ENCODE measurements around the gene GATAD2B. TPM values are rescaled to one million over a fixed set of nuclear protein-coding genes. Genes with fewer than 3 reads are reported as not detected.

Gene GATAD2B
- total RNA-seq, 4 donors from 2014 or later = 9.7 to 16.6 (median 12.0) TPM

- Histone ChIP-seq H3K36me3 (peaks cover 8 to 61% (median 27%) of the 10 kb centered on the region in 3 donors), H3K9me3 (no peaks in the 10 kb centered on the region), H3K27me3 (no peaks in the 10 kb centered on the region), H3K4me3 (peak overlapping the region in 1 of 4 donors; percentile 75), H3K4me1 (peaks cover 25 to 85% (median 55%) of the 10 kb centered on the region in 3 donors), H3K27ac (peak overlapping the region in 3 of 4 donors; percentile 82 to 93 (median 92))
- 47 to 50% methylated on average over 5 to 8 of the region's 8 CpGs for WGBS, 2 donors
- TF ChIP-seq POLR2A (IDR thresholded peaks at IDR 0.05) (no peak), CTCF (IDR thresholded peaks at IDR 0.05) (no peak)
- intact Hi-C loops (cut with DNase I) = no loop called here
- DNase-seq = no peak
Observed at GRCh38 chr1:153774026-153774595, 148.7 kb downstream of the GATAD2B start.

GRCh38 chr1:153773096-153773921, 149.5 kb downstream of the GATAD2B start:
- 61 to 68% methylated on average over 8 to 10 of the region's 12 CpGs for WGBS, 2 donors
- no peak for DNase-seq
- intact Hi-C loops (cut with DNase I) = no loop called here
- Histone ChIP-seq H3K36me3 (peaks cover 8 to 61% (median 27%) of the 10 kb centered on the region in 3 donors), H3K9me3 (no peaks in the 10 kb centered on the region), H3K27ac (peak overlapping the region; percentile 19 to 92 (median 77)), H3K27me3 (no peaks in the 10 kb centered on the region), H3K4me3 (no peak overlapping the region), H3K4me1 (peaks cover 25 to 81% (median 55%) of the 10 kb centered on the region in 3 donors)
- TF ChIP-seq CTCF (IDR thresholded peaks at IDR 0.05) = no peak
- no peak for TF ChIP-seq POLR2A (IDR thresholded peaks at IDR 0.05)

- no peak for TF ChIP-seq POLR2A (IDR thresholded peaks at IDR 0.05)
- TF ChIP-seq CTCF (IDR thresholded peaks at IDR 0.05) = peak in 5 of 6 experiments; percentile 3 to 30 (median 12)
- Histone ChIP-seq H3K4me3 (no peak overlapping the region), H3K4me1 (peaks cover 21 to 68% (median 46%) of the 10 kb centered on the region in 3 donors), H3K27me3 (no peaks in the 10 kb centered on the region), H3K36me3 (peaks cover 15 to 67% (median 32%) of the 10 kb centered on the region in 3 donors), H3K27ac (peak overlapping the region in 2 of 4 donors; percentile 38 to 57), H3K9me3 (no peaks in the 10 kb centered on the region)
- WGBS, 2 donors = 60 to 73% methylated on average over 6 to 15 of the region's 21 CpGs
- no peak for DNase-seq
- intact Hi-C loops (cut with DNase I) = no loop called here
Observed at GRCh38 chr1:153771841-153772593, 150.8 kb downstream of the GATAD2B start.

- TF ChIP-seq POLR2A (IDR thresholded peaks at IDR 0.05) (no peak), CTCF (IDR thresholded peaks at IDR 0.05) (no peak)
- DNase-seq = no peak
- Histone ChIP-seq H3K27ac (peak overlapping the region in 3 of 4 donors; percentile 38 to 57 (median 48)), H3K36me3 (peaks cover 15 to 75% (median 32%) of the 10 kb centered on the region in 3 donors), H3K27me3 (no peaks in the 10 kb centered on the region), H3K9me3 (no peaks in the 10 kb centered on the region), H3K4me3 (no peak overlapping the region), H3K4me1 (peaks cover 14 to 61% (median 38%) of the 10 kb centered on the region in 3 donors)
- intact Hi-C loops (cut with DNase I) = no loop called here
- WGBS, 2 donors = 100% methylated on average over 2 of the region's 2 CpGs; no CpG with 5 or more reads in 1 of the 2 donors
Observed at GRCh38 chr1:153771261-153771660, 151.5 kb downstream of the GATAD2B start.

Measured in esophagus squamous epithelium (tissue), 5 donors.